GM19099 (cell line): ENCODE results near the gene NDUFV3.

ENCODE experiments used
- POLR2A ChIP-seq: IDR thresholded peaks from 3 replicates; pipeline ENCODE4 v1.6.1; 2011; ENCODE audit warnings: low read depth; ENCODE audit not compliant: insufficient read length; ENCODE audit errors: extremely low read depth

NDUFV3 gene

DNA sequence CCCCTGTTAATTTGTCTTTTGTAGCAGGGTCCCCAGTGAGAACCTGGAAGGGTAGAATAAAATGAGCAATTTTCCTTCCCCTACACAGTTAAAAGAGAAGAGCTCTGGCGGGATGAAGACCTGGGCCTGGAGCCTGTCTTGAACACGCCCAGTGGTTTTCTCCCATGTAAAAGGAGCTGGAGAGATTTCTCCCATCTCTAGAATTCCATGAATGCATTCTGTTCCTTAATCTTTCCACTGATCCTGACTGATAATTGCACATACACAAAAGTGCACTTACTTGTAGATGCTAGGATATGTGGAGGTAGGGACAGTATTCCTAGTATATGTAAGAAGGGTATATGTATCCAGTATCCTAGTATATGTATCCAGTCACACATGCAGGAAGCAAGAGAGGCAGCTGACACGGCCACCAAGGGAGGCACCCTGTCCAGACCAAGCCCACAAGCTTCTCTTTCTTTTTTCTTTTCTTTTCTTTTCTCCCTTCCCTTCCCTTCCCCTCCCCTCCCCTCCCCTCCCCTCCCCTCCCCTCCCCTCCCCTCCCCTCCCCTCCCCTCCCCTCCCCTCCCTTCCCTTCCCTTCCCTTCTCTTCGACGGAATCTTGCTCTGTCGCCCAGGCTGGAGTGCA is 69.4 kb downstream of the NDUFV3 start:
- no peak for TF ChIP-seq POLR2A
